HepG2 (cell line): ENCODE data around the gene PTPRCAP. TPM values are rescaled to one million over a fixed set of nuclear protein-coding genes. Genes with fewer than 3 reads are reported as not detected.

Experiments used
- BRD4 ChIP-seq: sonication (generic); formaldehyde crosslinking; IDR thresholded peaks from 2 replicates; pipeline ENCODE4 v1.4.0; 2020; ENCODE audit warnings: missing genetic modification reagents
- BRF2 ChIP-seq: sonication (generic); formaldehyde crosslinking; IDR thresholded peaks from 2 replicates; pipeline ENCODE4 v1.8.1; 2022; ENCODE audit warnings: mild to moderate bottlenecking, missing genetic modification reagents
- CBX2 ChIP-seq, 2 experiments: fragments of 200-600 bp in 1 of 2; sonication (generic); formaldehyde crosslinking in 1 of 2; IDR thresholded peaks; 2 replicates each; pipeline versions ENCODE4 v1.7.0 to v1.8.1; 2018 to 2022; ENCODE audit warnings: low read depth in 2 of 2, low read length in 1 of 2, mild to moderate bottlenecking in 1 of 2, missing genetic modification reagents in 1 of 2
- HNRNPK ChIP-seq: fragments of 200-400 bp; formaldehyde crosslinking; IDR thresholded peaks from 2 replicates; pipeline ENCODE4 v1.6.1; 2018; ENCODE audit warnings: low read length, low read depth, moderate library complexity, mild to moderate bottlenecking; ENCODE audit not compliant: poor library complexity, severe bottlenecking
- KAT7 ChIP-seq: IDR thresholded peaks from 2 replicates; pipeline ENCODE4 v1.6.1; 2018; ENCODE audit warnings: borderline replicate concordance, missing compliant biosample characterization
- KAT8 ChIP-seq: IDR thresholded peaks from 2 replicates; pipeline ENCODE4 v1.6.1; 2016; ENCODE audit warnings: missing genetic modification reagents, missing compliant biosample characterization
- KDM2A ChIP-seq: sonication (generic); formaldehyde crosslinking; IDR thresholded peaks from 2 replicates; pipeline ENCODE4 v1.4.0; 2020; ENCODE audit warnings: low read depth, missing genetic modification reagents, borderline replicate concordance
- KDM3A ChIP-seq: IDR thresholded peaks from 2 replicates; pipeline ENCODE4 v1.6.1; 2018; ENCODE audit warnings: low read depth, missing compliant biosample characterization
- MAFF ChIP-seq: IDR thresholded peaks from 2 replicates; pipeline ENCODE4 v1.6.1; 2011; ENCODE audit warnings: low read depth, low read length, improper control_type of control experiment
- NAIF1 ChIP-seq: sonication (generic); formaldehyde crosslinking; IDR thresholded peaks from 2 replicates; pipeline ENCODE4 v1.5.0; 2020; ENCODE audit warnings: mild to moderate bottlenecking, missing genetic modification reagents, borderline replicate concordance
- NR2F1 ChIP-seq, 2 experiments: fragments of 450-650 bp in 1 of 2; formaldehyde crosslinking in 1 of 2; IDR thresholded peaks; 2 replicates each; pipeline versions ENCODE4 v1.5.0 to v1.6.1; 2016 to 2020; ENCODE audit warnings: mild to moderate bottlenecking in 1 of 2, missing compliant biosample characterization in 1 of 2, missing genetic modification reagents in 1 of 2, moderate library complexity in 1 of 2
- PAXIP1 ChIP-seq: sonication (generic); formaldehyde crosslinking; conservative IDR thresholded peaks from 2 replicates; pipeline ENCODE4 v1.4.0; 2020; ENCODE audit warnings: mild to moderate bottlenecking, missing genetic modification reagents, moderate library complexity
- SRY ChIP-seq: sonication (generic); formaldehyde crosslinking; IDR thresholded peaks from 2 replicates; pipeline ENCODE4 v1.8.0; 2022; ENCODE audit warnings: mild to moderate bottlenecking, missing genetic modification reagents
- THAP7 ChIP-seq: sonication (generic); formaldehyde crosslinking; IDR thresholded peaks from 2 replicates; pipeline ENCODE4 v1.8.1; 2023; ENCODE audit warnings: mild to moderate bottlenecking, missing genetic modification reagents
- TIGD3 ChIP-seq: sonication (generic); formaldehyde crosslinking; IDR thresholded peaks from 2 replicates; pipeline ENCODE4 v1.5.1; 2020; ENCODE audit warnings: mild to moderate bottlenecking, missing genetic modification reagents, borderline replicate concordance
- U2AF2 ChIP-seq: fragments of 200-400 bp; formaldehyde crosslinking; IDR thresholded peaks from 2 replicates; pipeline ENCODE4 v1.6.1; 2017; ENCODE audit warnings: low read depth, mild to moderate bottlenecking, low read length
- ZNF784 ChIP-seq: sonication (generic); formaldehyde crosslinking; IDR thresholded peaks from 2 replicates; pipeline ENCODE4 v1.5.1; 2020; ENCODE audit warnings: missing genetic modification reagents, mild to moderate bottlenecking, borderline replicate concordance
- polyA plus RNA-seq, 8 experiments: library from polyadenylated mRNA; depleted of rRNA in 3 of 8; stranded (reverse) in 7 of 8; unstranded in 1 of 8; fragments of >200 nt; fragmentation: Illumina TruSeq in 4 of 8; extraction: Trizol in 4 of 8; gene quantifications; 2 replicates each; pipeline versions ENCODE4 v1.2.1 to v1.2.3, GENCODE V29; 2011 to 2016; ENCODE audit warnings: low read depth in 4 of 8, missing spikeins in 1 of 8, mixed read lengths in 1 of 8; ENCODE audit not compliant: insufficient read depth in 1 of 8
- total RNA-seq, 5 experiments: library from RNA; depleted of rRNA; stranded (reverse); fragments of >200 nt; fragmentation: Illumina TruSeq; extraction: Trizol; gene quantifications; 2 replicates each; pipeline ENCODE4 v1.2.3, GENCODE V29; 2016; ENCODE audit warnings: low read depth in 1 of 5
- TF ChIP-seq, protein P1 (sequence below): sonication (generic); formaldehyde crosslinking; IDR thresholded peaks from 2 replicates; pipeline ENCODE4 v1.4.0; 2020; ENCODE audit warnings: missing genetic modification reagents, borderline replicate concordance

The PTPRCAP gene
- total and polyA plus RNA-seq, 2 of the 13 experiments (the other 11 are each of a cell fraction or from before 2014, with no cell fraction given): 0.60 to 0.70 TPM

DNA sequence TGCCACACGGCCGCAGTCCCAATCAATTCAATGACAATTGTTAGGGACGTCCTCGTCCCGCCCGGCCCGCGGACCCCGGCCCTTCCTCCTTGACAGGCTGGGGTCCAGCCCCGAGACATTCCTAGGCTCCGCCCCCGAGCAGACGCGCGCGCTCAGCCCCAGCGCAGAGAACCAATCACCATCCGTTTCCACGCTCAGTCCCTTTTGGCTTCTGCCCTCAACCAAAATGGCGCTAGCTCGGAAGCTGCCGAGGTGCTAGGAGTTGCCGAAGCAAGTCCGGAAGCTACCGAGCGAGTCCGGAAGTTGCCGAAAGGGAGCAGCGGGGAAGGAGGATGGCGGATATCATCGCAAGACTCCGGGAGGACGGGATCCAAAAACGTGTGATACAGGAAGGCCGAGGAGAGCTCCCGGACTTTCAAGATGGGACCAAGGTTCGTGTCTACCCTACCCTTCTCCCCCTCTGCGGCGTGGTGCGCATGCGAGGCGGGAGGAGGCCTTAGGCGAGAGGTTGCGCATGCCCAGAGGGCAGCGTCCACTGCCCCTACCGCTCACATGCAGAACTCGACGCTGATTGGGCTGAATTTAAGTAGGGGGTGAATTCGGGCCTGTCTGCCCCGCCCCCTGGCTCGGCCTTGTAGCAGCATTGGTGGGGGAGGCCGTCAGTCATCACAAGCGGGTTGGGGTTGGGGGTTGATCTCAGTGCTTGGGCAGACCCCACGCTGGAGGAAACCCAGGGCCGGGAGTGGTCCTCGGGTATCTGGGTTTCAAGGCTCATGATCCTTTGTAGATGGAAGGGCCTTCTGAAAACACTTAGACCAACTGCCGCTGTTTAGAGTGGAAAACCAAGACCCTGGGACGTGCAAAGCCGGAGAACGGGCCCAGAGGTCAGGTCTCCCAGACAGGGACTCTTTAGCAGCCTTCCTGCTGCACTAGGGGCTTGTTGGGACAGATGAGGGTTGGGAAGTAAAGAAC, 45.6 kb upstream of the PTPRCAP start, which contains the start of gene AIP (continued):
- TF ChIP-seq PAXIP1 (CRISPR knock-in tag) (peak; percentile 70), KDM2A (CRISPR knock-in tag) (peak; percentile 89), BRF2 (CRISPR knock-in tag) (peak; percentile 97), CBX2 (IDR thresholded peaks at IDR 0.05; ENCODE audit: low read depth, low read length) (no peak), CBX2 (CRISPR knock-in tag; IDR thresholded peaks at IDR 0.05; ENCODE audit: low read depth) (no peak), MAFF (no peak), U2AF2 (no peak), HNRNPK (no peak), ZNF784 (CRISPR knock-in tag) (peak; percentile 88; the same call in 1 of the 2 replicates), KAT8 (CRISPR knock-in tag) (peak; percentile 93), NR2F1 (CRISPR knock-in tag; IDR thresholded peaks at IDR 0.05) (no peak), THAP7 (peak; percentile 97), KAT7 (CRISPR knock-in tag) (peak; percentile 68; the same call in 1 of the 2 replicates), BRD4 (CRISPR knock-in tag) (peak; percentile 86), KDM3A (peak; percentile 62; the same call in 1 of the 2 replicates), NAIF1 (CRISPR knock-in tag) (peak; percentile 95), SRY (CRISPR knock-in tag) (peak; percentile 98), TIGD3 (CRISPR knock-in tag) (peak; percentile 92; the same call in 1 of the 2 replicates)
- TF ChIP-seq, protein P1, sequence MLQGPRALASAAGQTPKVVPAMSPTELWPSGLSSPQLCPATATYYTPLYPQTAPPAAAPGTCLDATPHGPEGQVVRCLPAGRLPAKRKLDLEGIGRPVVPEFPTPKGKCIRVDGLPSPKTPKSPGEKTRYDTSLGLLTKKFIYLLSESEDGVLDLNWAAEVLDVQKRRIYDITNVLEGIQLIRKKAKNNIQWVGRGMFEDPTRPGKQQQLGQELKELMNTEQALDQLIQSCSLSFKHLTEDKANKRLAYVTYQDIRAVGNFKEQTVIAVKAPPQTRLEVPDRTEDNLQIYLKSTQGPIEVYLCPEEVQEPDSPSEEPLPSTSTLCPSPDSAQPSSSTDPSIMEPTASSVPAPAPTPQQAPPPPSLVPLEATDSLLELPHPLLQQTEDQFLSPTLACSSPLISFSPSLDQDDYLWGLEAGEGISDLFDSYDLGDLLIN (CRISPR knock-in tag): no peak
